Stimulated activated naive CD8-positive, alpha-beta T cell treated with anti-CD3 and anti-CD28 coated beads, Interleukin-15, Interleukin-2, amounts not matched to agents 100 ng/mL and 50 ng/mL, for 24 hours (primary cell): ENCODE results near the gene PHYHIPL.

Experiments
- H3K27ac Mint-ChIP-seq: one replicate; pipeline ENCODE4 v1.8.0; 2021; ENCODE audit warnings: mild to moderate bottlenecking, mixed read lengths
- H3K27me3 Mint-ChIP-seq: one replicate; pipeline ENCODE4 v1.8.0; 2021; ENCODE audit warnings: mixed read lengths
- H3K36me3 Mint-ChIP-seq: one replicate; pipeline ENCODE4 v1.8.0; 2021; ENCODE audit warnings: low read depth, mixed read lengths
- H3K4me1 Mint-ChIP-seq: one replicate; pipeline ENCODE4 v1.8.0; 2021; ENCODE audit warnings: low read depth, mixed read lengths
- H3K4me3 Mint-ChIP-seq: one replicate; pipeline ENCODE4 v1.8.0; 2021; ENCODE audit warnings: mild to moderate bottlenecking, mixed read lengths
- H3K9me3 Mint-ChIP-seq: one replicate; pipeline ENCODE4 v1.8.0; 2021; ENCODE audit warnings: mixed read lengths

Gene PHYHIPL

DNA sequence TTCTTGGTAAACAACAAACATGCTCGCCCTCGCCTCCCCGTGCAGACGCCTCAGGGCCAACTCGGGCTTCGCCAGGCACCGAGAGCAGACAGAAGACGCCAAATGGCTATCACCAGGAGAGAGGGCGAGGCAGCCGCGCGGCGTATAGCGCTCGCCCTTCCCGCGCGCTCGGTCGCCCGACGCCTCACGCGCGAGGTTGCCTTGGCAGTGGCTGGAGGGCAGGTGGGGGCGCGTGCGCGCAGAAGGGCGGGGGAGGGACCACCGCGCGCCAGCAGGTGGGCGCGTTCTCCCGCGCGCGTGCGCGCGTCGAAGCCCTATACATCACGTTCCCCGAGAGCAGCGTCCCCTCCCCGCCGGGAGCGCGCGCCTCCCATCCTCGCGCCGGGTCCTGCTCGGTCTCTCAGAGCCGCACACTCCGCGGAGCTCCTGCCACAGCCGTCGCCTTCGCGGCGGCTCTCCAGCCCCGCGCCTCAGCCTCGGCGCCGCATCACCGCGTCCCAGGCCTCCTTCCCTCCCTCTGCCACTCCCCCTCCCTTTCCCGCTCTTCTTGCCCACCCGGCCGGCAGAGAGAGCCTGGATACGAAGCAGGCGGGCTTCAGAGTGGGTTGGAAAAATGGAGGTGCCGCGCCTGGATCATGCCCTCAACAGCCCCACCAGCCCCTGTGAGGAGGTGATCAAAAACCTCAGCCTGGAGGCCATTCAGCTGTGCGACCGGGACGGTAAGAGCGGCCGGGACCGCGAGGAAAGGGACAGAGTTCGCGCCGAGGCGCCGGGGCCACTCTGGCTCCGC lies at the start of gene PHYHIPL:
PHYHIPL (plus strand) TSS at position 403 of the 790 bp plus-strand sequence; CDS start at position 614, 211 bp downstream.
- Mint-ChIP-seq H3K27me3 (peaks cover 26% of the 10 kb centered on the region), H3K4me1 (peaks cover 4% of the 10 kb centered on the region), H3K27ac (no peak within 1 kb of the TSS), H3K4me3 (no peak within 1 kb of the TSS), H3K36me3 (peaks cover 4% of the 10 kb centered on the region), H3K9me3 (peaks cover 4% of the 10 kb centered on the region)

DNA sequence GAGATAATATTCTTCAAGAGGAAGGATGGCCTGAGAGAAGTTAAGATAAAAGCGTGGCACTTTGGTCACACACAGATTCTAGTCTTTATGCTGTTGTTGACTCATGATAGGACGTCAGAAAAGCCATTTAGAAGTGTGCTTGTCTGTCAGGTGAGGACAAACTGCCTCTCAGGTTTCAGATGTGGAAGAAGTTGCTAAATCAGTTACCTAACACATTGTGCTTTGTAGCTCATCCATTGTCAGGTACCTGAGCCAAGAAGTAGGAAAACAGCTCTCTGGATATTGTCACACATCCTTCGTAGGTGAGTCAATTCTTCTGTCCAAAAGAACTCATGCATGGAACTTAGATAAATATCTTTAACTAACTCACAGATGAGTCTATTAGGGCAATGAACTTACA lies 49.5 kb upstream of the PHYHIPL start:
- Mint-ChIP-seq H3K27ac (no peak overlapping the region), H3K27me3 (no peaks in the 10 kb centered on the region), H3K9me3 (no peaks in the 10 kb centered on the region), H3K4me3 (no peak overlapping the region), H3K4me1 (no peaks in the 10 kb centered on the region), H3K36me3 (no peaks in the 10 kb centered on the region)

DNA sequence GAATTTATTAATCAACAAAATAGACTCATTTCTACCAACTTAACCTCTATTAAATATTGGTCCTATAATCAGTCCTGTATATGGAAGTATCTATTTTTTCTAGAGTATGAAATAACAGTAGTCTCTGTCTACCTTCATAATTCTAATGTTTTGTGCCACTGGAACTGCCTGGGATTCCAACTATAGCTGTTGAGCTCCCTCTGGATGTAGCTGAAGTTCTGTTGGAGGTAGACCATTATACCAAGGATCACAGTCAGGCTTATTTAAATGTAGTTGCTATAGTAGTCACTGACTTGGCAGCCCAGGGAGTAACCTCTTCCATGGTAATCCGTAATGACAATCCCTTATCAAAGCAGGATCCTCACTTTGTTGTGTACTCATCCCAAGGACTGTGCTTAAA lies 48.5 kb upstream of the PHYHIPL start:
- no peak overlapping the region for H3K4me3 Mint-ChIP-seq
- H3K27ac Mint-ChIP-seq, result no peak overlapping the region
- no peaks in the 10 kb centered on the region for H3K4me1 Mint-ChIP-seq
- H3K27me3 Mint-ChIP-seq, result no peaks in the 10 kb centered on the region
- H3K9me3 Mint-ChIP-seq, result no peaks in the 10 kb centered on the region
- no peaks in the 10 kb centered on the region for H3K36me3 Mint-ChIP-seq

DNA sequence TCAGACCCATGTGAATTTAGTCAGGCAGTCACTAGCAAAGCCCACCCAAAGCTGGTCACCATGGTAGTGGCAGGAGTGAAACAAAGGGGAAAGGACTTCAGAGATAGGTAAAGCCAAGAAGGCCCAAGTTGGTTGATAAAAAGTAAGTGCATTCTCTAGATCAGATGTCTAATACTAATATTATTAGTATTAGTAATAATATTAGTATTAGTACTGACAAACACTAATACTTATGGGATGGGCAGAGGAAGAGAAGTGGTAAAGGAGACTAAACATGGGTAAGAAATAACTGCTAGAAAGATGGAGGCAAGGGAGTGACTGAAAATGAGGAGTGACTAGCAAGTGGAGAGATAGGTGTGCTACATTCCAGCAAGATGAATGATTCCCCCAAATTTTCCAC lies 46.6 kb upstream of the PHYHIPL start:
- no peak overlapping the region for H3K4me3 Mint-ChIP-seq
- H3K27ac Mint-ChIP-seq, result no peak overlapping the region
- H3K4me1 Mint-ChIP-seq, result no peaks in the 10 kb centered on the region
- no peaks in the 10 kb centered on the region for H3K9me3 Mint-ChIP-seq
- H3K36me3 Mint-ChIP-seq, result no peaks in the 10 kb centered on the region
- H3K27me3 Mint-ChIP-seq, result no peaks in the 10 kb centered on the region

DNA sequence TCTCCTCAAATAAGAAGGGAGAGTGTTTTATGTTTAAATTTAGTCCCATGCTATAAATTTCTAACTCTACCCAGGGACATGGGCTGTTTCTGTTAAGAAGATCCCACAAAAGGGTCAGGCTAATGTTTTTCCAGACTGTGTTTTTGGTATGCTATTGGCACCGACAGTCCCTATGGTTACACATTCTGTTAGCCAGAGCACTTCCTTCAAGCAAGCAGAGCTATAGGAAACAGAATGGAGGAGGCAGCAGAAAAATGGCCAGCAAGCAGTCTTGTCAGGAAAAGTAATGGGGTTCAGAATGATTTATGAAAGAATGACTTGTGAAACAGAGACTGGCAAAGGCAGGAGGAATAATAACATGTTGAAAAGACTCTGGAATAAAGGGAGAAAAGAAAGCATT lies 44.8 kb upstream of the PHYHIPL start:
- Mint-ChIP-seq H3K27ac (no peak overlapping the region), H3K36me3 (no peaks in the 10 kb centered on the region), H3K4me3 (no peak overlapping the region), H3K9me3 (no peaks in the 10 kb centered on the region), H3K27me3 (no peaks in the 10 kb centered on the region), H3K4me1 (no peaks in the 10 kb centered on the region)

DNA sequence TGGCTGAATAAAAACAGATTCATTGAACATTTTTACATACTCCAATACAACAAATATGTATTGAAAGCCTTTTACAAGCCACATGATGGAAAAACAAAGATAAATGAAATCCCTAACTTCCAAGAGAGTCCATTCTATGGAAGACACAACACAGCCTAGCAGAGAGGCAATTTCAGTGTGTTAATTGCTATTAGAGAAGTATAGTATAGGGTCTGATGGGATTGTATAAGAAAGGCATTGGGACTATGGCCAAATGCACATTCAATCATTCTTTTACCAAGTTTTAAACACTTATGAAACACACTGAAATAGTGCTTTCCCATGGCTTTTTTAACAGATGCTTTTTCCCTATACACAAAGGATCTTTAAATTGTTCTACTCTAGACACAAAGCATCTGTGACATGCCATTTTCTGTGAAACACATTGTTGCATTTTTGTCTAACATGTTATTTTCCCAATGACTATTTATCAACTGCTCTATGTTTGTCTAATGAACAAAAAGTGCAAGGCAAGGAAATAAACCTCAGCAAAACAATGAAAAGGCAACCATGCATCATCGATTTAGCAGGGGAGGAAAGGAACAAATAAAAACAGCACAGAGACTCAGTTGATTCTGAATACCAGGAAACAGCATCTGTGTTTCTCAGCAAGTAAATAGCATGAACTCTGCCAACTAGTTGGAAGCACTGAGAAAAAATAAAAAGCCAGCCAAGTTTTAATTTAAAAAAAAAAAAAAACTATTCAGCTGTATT lies 42.4 kb upstream of the PHYHIPL start:
- Mint-ChIP-seq H3K27me3 (no peaks in the 10 kb centered on the region), H3K9me3 (no peaks in the 10 kb centered on the region), H3K4me3 (no peak overlapping the region), H3K36me3 (no peaks in the 10 kb centered on the region), H3K4me1 (no peaks in the 10 kb centered on the region), H3K27ac (no peak overlapping the region)

DNA sequence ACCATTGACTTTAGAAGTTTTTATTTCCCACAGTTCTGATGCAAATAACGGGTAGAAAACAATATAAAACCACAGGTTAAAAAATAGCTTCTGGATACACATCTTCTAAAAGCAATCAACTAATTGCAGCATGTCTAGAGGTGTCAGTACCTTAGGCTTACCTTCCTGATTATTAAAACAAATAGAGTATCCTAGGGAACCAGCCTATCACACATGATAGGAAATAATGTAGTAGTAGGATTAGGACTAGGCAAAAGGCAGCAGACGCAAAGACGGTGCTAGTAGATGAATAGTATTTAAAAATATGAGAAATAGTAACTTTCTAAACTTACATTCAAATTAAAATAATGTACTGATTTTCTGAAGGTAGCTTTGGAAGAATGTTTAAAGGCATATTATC lies 41.7 kb upstream of the PHYHIPL start:
- Mint-ChIP-seq H3K27me3 (no peaks in the 10 kb centered on the region), H3K4me3 (no peak overlapping the region), H3K36me3 (no peaks in the 10 kb centered on the region), H3K9me3 (no peaks in the 10 kb centered on the region), H3K27ac (no peak overlapping the region), H3K4me1 (no peaks in the 10 kb centered on the region)

DNA sequence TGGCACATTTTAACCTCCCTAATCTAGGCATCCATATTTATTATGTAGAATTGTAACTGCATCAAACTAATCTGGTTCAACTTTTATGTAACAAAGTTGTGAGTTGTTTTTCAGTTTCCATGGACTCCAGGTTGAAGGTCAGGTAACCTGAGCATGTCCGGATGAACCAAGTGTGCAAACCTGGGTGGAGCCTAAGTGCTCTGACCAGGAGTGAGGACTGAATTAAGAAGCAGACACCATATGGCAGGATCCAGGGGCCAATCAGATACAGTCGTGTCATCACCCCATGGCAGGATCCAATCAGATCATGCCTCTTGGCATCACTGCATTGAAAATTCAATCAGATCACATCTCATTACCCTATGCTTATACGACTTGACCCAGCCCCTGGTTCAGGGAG lies 41.2 kb upstream of the PHYHIPL start:
- H3K4me1 Mint-ChIP-seq, result no peaks in the 10 kb centered on the region
- H3K4me3 Mint-ChIP-seq, result no peak overlapping the region
- H3K9me3 Mint-ChIP-seq, result no peaks in the 10 kb centered on the region
- H3K27me3 Mint-ChIP-seq, result no peaks in the 10 kb centered on the region
- H3K36me3 Mint-ChIP-seq, result no peaks in the 10 kb centered on the region
- no peak overlapping the region for H3K27ac Mint-ChIP-seq

DNA sequence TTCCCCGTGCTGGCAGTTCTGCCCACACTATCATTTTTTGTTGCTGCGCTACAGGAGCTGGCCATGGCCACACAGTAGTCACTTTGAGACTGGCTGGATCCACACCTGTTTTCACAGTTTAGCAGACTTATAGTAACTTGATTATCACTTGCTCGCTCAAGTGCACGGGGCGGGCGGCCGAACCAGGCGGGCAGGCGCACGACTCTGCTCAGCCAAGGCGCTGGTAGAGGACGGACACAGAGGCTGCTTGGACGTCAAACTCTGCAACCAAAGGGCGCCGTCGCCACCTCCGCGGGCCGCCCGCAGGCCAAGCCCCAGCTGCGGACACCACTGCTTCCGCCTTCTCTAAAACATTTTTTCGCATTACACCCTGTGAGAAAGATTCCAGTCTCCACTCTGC lies 38.4 kb upstream of the PHYHIPL start:
- Mint-ChIP-seq H3K27me3 (no peaks in the 10 kb centered on the region), H3K36me3 (no peaks in the 10 kb centered on the region), H3K4me1 (no peaks in the 10 kb centered on the region), H3K4me3 (no peak overlapping the region), H3K9me3 (peaks cover 3% of the 10 kb centered on the region), H3K27ac (no peak overlapping the region)

DNA sequence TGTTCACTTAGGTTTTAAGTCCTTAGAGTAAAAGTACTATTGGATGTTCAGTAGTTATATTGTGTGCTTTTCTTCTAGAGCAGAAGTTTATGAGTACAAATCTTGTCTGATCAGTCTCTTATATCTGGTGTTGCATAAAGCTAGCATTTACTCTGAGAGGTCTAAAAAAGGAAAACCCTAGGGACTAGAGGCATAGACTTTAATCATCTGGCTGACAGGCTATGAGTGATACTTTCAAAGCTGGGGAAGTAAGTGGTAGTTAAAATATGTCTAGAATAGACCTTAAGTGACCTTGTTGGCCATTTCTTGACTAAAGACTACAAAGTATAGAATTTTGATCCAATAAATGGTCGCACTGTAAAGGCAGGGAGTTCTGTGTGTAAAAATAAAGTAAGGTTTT lies 32.9 kb upstream of the PHYHIPL start:
- peaks cover 3% of the 10 kb centered on the region for H3K9me3 Mint-ChIP-seq
- H3K27me3 Mint-ChIP-seq, result no peaks in the 10 kb centered on the region
- H3K36me3 Mint-ChIP-seq, result no peaks in the 10 kb centered on the region
- H3K4me1 Mint-ChIP-seq, result no peaks in the 10 kb centered on the region
- no peak overlapping the region for H3K27ac Mint-ChIP-seq
- no peak overlapping the region for H3K4me3 Mint-ChIP-seq

DNA sequence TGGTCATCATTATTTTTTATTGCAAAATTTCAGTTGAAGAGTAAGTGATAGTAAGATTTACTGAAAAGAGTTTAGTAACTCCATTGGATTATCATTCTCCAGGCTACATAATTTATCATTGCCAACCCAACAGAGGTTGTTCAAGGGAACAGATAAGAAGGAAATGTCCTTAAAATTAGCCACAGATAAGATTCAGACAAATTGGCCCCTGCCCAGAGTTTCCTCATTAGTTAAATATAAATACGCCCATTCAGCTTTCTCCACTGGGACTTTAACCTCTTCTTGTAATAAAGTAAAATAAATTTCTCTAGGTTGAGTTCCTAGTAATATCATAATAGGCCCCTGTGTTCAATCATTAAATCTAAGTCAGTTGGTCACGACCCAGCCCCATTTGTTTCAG lies 27.7 kb upstream of the PHYHIPL start:
- Mint-ChIP-seq H3K27me3 (no peaks in the 10 kb centered on the region), H3K27ac (no peak overlapping the region), H3K9me3 (no peaks in the 10 kb centered on the region), H3K4me1 (no peaks in the 10 kb centered on the region), H3K36me3 (no peaks in the 10 kb centered on the region), H3K4me3 (no peak overlapping the region)

DNA sequence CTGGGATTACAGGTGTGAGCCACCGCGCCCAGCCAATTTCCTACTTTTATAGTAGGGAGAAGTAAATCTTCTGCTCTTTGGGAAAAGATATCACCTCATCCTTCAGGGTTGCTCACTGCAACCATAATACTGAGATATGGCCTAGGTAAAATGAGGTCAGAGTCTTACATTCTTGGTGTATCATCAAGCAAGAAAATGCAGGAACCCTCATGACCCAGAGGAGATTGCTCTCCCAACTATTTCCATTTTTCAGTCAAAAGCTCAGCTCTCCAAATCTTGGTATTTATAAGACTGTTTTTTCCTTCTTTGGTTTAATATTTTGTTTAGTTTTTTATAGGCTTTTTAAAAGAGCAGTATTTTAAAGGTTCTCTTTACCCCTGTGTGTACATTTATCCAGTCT lies 20.9 kb upstream of the PHYHIPL start:
- no peaks in the 10 kb centered on the region for H3K27me3 Mint-ChIP-seq
- no peaks in the 10 kb centered on the region for H3K36me3 Mint-ChIP-seq
- no peak overlapping the region for H3K4me3 Mint-ChIP-seq
- no peak overlapping the region for H3K27ac Mint-ChIP-seq
- peaks cover 3% of the 10 kb centered on the region for H3K9me3 Mint-ChIP-seq
- no peaks in the 10 kb centered on the region for H3K4me1 Mint-ChIP-seq

DNA sequence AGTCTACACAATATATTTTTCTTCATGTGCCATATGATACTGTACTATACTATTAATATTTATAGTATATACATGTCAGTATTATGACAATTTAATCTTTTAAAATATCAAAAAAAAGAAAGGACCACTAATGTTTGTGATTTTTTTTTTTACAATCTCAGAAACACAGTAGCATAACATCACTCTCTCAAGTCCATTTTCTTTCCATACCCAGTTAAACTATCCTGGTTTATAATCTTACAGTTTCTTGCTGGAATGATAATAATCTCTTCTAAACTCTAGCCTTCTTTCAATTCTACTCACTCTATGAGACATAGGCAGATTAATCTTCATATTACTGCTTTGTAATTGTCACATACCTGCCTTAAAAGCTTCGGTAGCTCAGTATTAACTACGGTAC lies 8.9 kb upstream of the PHYHIPL start:
- Mint-ChIP-seq H3K36me3 (no peaks in the 10 kb centered on the region), H3K4me3 (no peak overlapping the region), H3K9me3 (no peaks in the 10 kb centered on the region), H3K27ac (no peak overlapping the region), H3K4me1 (no peaks in the 10 kb centered on the region), H3K27me3 (no peaks in the 10 kb centered on the region)

DNA sequence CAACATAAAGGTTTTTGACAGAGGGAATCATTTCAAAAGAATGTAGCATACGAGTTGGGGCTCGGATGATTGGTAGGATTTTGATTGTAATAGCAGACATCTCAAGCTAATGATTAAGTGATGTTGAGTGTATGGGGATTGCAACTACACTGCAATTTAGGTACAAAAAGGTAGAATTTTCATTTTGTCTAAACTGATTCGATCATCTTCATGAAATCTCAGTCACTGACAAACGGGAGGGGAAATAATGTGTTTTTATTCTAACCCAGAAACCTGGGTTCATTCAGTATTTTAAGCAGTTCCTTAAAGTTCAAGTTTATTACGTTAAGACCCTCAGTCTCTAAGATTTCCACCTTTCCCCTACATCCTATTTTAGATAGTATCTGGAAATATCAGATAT lies 3.9 kb upstream of the PHYHIPL start:
- peaks cover 4% of the 10 kb centered on the region for H3K9me3 Mint-ChIP-seq
- no peak overlapping the region for H3K4me3 Mint-ChIP-seq
- peaks cover 4% of the 10 kb centered on the region for H3K36me3 Mint-ChIP-seq
- H3K27me3 Mint-ChIP-seq, result peaks cover 23% of the 10 kb centered on the region
- no peak overlapping the region for H3K27ac Mint-ChIP-seq
- peaks cover 4% of the 10 kb centered on the region for H3K4me1 Mint-ChIP-seq

DNA sequence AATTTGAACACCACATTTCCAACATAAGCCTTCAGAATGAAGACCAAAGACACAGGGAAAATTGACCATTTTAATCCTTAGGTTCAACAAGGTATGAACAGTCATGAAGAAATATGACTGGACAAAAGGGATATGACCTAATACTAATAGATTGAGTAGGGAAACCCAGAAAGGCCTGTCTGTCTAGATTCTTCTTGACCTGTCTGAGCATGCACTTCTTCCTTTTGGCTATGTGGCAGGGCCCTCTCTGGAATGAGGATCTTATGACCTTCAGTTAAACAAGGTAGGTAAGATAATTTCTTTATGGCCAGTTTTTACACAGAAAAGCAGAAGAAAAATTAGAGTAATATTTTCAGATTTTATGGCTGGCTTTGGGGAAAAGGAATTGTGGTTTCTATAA lies 3.0 kb upstream of the PHYHIPL start:
- Mint-ChIP-seq H3K27me3 (peaks cover 26% of the 10 kb centered on the region), H3K4me3 (no peak overlapping the region)

More for the DNA sequence above, 3.0 kb upstream of the PHYHIPL start:
- no peak overlapping the region for H3K27ac Mint-ChIP-seq
- peaks cover 4% of the 10 kb centered on the region for H3K36me3 Mint-ChIP-seq
- H3K4me1 Mint-ChIP-seq, result peaks cover 4% of the 10 kb centered on the region
- H3K9me3 Mint-ChIP-seq, result peaks cover 4% of the 10 kb centered on the region
